Type B pancreatic cell (in vitro differentiated cells): Measurements from ENCODE around the gene PAEP. TPM values are rescaled to one million over a fixed set of nuclear protein-coding genes. Genes with fewer than 3 reads are reported as not detected.

ENCODE experiments used
- DNase-seq: peaks from one replicate; pipeline ENCODE4 v3.0.0; 2021; ENCODE audit warnings: mixed read lengths; ENCODE audit not compliant: unreplicated experiment; ENCODE audit errors: extremely low spot score
- H3K27ac Mint-ChIP-seq: 2 replicates; pipeline ENCODE4 v1.8.0; 2021; ENCODE audit warnings: mild to moderate bottlenecking, mixed read lengths
- H3K27me3 Mint-ChIP-seq: 2 replicates; pipeline ENCODE4 v1.8.0; 2021; ENCODE audit warnings: mixed read lengths
- H3K36me3 Mint-ChIP-seq: 2 replicates; pipeline ENCODE4 v1.8.0; 2021; ENCODE audit warnings: mixed read lengths
- H3K4me1 Mint-ChIP-seq: one replicate; pipeline ENCODE4 v1.8.0; 2021; ENCODE audit warnings: mixed read lengths; ENCODE audit not compliant: unreplicated experiment
- H3K4me3 Mint-ChIP-seq: 2 replicates; pipeline ENCODE4 v1.8.0; 2021; ENCODE audit warnings: mild to moderate bottlenecking, mixed read lengths
- H3K9me3 Mint-ChIP-seq: 2 replicates; pipeline ENCODE4 v1.8.0; 2021; ENCODE audit warnings: mixed read lengths
- total RNA-seq: library from RNA; stranded (reverse); gene quantifications from 2 replicates; pipeline ENCODE4 v1.2.1, GENCODE V29; 2021; ENCODE audit warnings: low replicate concordance
- TF ChIP-seq, protein P1 (sequence below): fragments of 200-600 bp; sonication (generic); conservative IDR thresholded peaks from 2 replicates; pipeline ENCODE4 v1.5.0; 2021; ENCODE audit warnings: antibody characterized with exemption, mild to moderate bottlenecking

Gene PAEP
- total RNA-seq, 1 donor from 2014 or later = not detected

GRCh38 chr9:135572233-135572632 lies 10.7 kb downstream of the PAEP start:
- peaks cover 8% of the 10 kb centered on the region for H3K9me3 Mint-ChIP-seq
- H3K4me1 Mint-ChIP-seq = no peaks in the 10 kb centered on the region
- no peak overlapping the region for H3K4me3 Mint-ChIP-seq
- H3K36me3 Mint-ChIP-seq = no peaks in the 10 kb centered on the region
- TF ChIP-seq, protein P1, sequence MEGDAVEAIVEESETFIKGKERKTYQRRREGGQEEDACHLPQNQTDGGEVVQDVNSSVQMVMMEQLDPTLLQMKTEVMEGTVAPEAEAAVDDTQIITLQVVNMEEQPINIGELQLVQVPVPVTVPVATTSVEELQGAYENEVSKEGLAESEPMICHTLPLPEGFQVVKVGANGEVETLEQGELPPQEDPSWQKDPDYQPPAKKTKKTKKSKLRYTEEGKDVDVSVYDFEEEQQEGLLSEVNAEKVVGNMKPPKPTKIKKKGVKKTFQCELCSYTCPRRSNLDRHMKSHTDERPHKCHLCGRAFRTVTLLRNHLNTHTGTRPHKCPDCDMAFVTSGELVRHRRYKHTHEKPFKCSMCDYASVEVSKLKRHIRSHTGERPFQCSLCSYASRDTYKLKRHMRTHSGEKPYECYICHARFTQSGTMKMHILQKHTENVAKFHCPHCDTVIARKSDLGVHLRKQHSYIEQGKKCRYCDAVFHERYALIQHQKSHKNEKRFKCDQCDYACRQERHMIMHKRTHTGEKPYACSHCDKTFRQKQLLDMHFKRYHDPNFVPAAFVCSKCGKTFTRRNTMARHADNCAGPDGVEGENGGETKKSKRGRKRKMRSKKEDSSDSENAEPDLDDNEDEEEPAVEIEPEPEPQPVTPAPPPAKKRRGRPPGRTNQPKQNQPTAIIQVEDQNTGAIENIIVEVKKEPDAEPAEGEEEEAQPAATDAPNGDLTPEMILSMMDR = no peak
- no peak overlapping the region for H3K27ac Mint-ChIP-seq
- DNase-seq = no peak
- H3K27me3 Mint-ChIP-seq = peaks cover 9% of the 10 kb centered on the region

GRCh38 chr9:135573124-135573523 lies 11.6 kb downstream of the PAEP start:
- Mint-ChIP-seq H3K36me3 (no peaks in the 10 kb centered on the region), H3K9me3 (peaks cover 8% of the 10 kb centered on the region), H3K27me3 (peaks cover 9% of the 10 kb centered on the region), H3K4me1 (no peaks in the 10 kb centered on the region), H3K4me3 (no peak overlapping the region), H3K27ac (no peak overlapping the region)
- TF ChIP-seq, protein P1 = no peak
- DNase-seq = no peak

- peaks cover 2% of the 10 kb centered on the region for H3K9me3 Mint-ChIP-seq
- peak; percentile 40 for DNase-seq
- H3K27me3 Mint-ChIP-seq = peaks cover under 1% of the 10 kb centered on the region
- no peak overlapping the region for H3K27ac Mint-ChIP-seq
- H3K4me3 Mint-ChIP-seq = no peak overlapping the region
- TF ChIP-seq, protein P1 = no peak
- no peaks in the 10 kb centered on the region for H3K36me3 Mint-ChIP-seq
- H3K4me1 Mint-ChIP-seq = no peaks in the 10 kb centered on the region
Observed at GRCh38 chr9:135574331-135574730, 12.8 kb downstream of the PAEP start.

- Mint-ChIP-seq H3K36me3 (no peaks in the 10 kb centered on the region), H3K27ac (no peak overlapping the region), H3K27me3 (no peaks in the 10 kb centered on the region), H3K4me3 (no peak overlapping the region), H3K4me1 (no peaks in the 10 kb centered on the region), H3K9me3 (no peaks in the 10 kb centered on the region)
- TF ChIP-seq, protein P1 = no peak
- peak; percentile 66 for DNase-seq
Observed at GRCh38 chr9:135574943-135575342, 13.4 kb downstream of the PAEP start.

- Mint-ChIP-seq H3K27ac (no peak overlapping the region), H3K9me3 (no peaks in the 10 kb centered on the region), H3K4me3 (no peak overlapping the region), H3K4me1 (no peaks in the 10 kb centered on the region), H3K27me3 (no peaks in the 10 kb centered on the region), H3K36me3 (no peaks in the 10 kb centered on the region)
- TF ChIP-seq, protein P1 = no peak
- peak; percentile 65 for DNase-seq
Observed at GRCh38 chr9:135575995-135576631, 14.6 kb downstream of the PAEP start.
